HepG2 (cell line): ENCODE data around the gene GRM4. TPM values are rescaled to one million over a fixed set of nuclear protein-coding genes. Genes with fewer than 3 reads are reported as not detected.

Experiments used
- ATAC-seq: fragments of 200-7000 bp; cut with Tn5 transposase; 3 replicates; pipeline ENCODE4 v1.9.1; 2020; ENCODE audit warnings: mild to moderate bottlenecking, moderate library complexity
- BruUV-seq: library from RNA; stranded (reverse); fragments of 400-500 nt; replicated peaks from 2 replicates; lab custom pipeline; 2021; lab: Mats Ljungman, UMichigan
- CTCF ChIA-PET: fragments of 300-600 bp; formaldehyde crosslinking; extraction: SDS; loops from one replicate; lab custom pipeline; 2021; ENCODE audit warnings: low total read pairs, inconsistent platforms, low intra/inter-chr PET ratio; lab: Yijun Ruan, JAX
- POLR2A ChIA-PET: fragments of 350-600 bp; sonication (Branson Sonifier 250); formaldehyde crosslinking; loops from one replicate; lab custom pipeline; 2020; ENCODE audit warnings: antibody characterized with exemption, inconsistent platforms; lab: Yijun Ruan, JAX
- DNase-seq: peaks from one replicate; pipeline ENCODE4 v3.0.0-alpha.2; 2015; ENCODE audit warnings: low spot score
- FAIRE-seq: peaks from 3 replicates; lab custom pipeline; 2011; peaks lifted over from hg19 to GRCh38; lab: Jason Lieb, UNC
- H2AFZ ChIP-seq: one replicate; pipeline ENCODE4 v1.6.1; 2011; ENCODE audit warnings: low read length, inconsistent platforms
- H3K27ac ChIP-seq: fragments of 300-600 bp; 3 replicates; pipeline ENCODE4 v1.8.0; 2011; ENCODE audit warnings: mixed run types, mild to moderate bottlenecking, mixed read lengths, low read length, inconsistent platforms; ENCODE audit not compliant: insufficient read depth; ENCODE audit errors: extremely low read length
- H3K27me3 ChIP-seq, 2 experiments: fragments of 200-600 bp in 1 of 2; 2 replicates in 1 of 2; 3 replicates in 1 of 2; pipeline versions ENCODE4 v1.6.0 to v1.8.0; 2011; ENCODE audit warnings: low read length in 2 of 2, mild to moderate bottlenecking in 2 of 2, moderate library complexity in 2 of 2, inconsistent platforms in 1 of 2; ENCODE audit not compliant: insufficient read depth in 2 of 2, control insufficient read depth in 1 of 2
- H3K36me3 ChIP-seq, 2 experiments: fragments of 200-600 bp in 1 of 2; replicated peaks in 1 of 2; 2 replicates in 1 of 2; 3 replicates in 1 of 2; pipeline versions ENCODE4 v1.5.1 to v1.8.0; 2011; ENCODE audit warnings: low read length in 2 of 2, inconsistent platforms in 1 of 2; ENCODE audit not compliant: insufficient read depth in 2 of 2, control insufficient read depth in 1 of 2
- H3K4me1 ChIP-seq: 2 replicates; pipeline ENCODE4 v1.5.1; 2012; ENCODE audit warnings: low read length, inconsistent platforms; ENCODE audit not compliant: insufficient read depth
- H3K4me2 ChIP-seq: 2 replicates; pipeline ENCODE4 v1.6.0; 2011; ENCODE audit warnings: low read depth, low read length, inconsistent platforms
- H3K4me3 ChIP-seq, 3 experiments: fragments of 200-600 bp in 1 of 3; sonication (generic), shearing (Covaris generic) in 1 of 3; replicated peaks in 1 of 3; 2 replicates each; pipeline ENCODE4 v1.5.1; 2011 to 2016; ENCODE audit warnings: low read length in 3 of 3, inconsistent platforms in 2 of 3, low read depth in 2 of 3, mild to moderate bottlenecking in 2 of 3, control low read depth in 1 of 3, mixed read lengths in 1 of 3; ENCODE audit not compliant: insufficient read depth in 1 of 3
- H3K79me2 ChIP-seq: one replicate; pipeline ENCODE4 v1.6.1; 2011; ENCODE audit warnings: low read length, inconsistent platforms; ENCODE audit not compliant: insufficient read depth
- H3K9ac ChIP-seq: 2 replicates; pipeline ENCODE4 v1.6.0; 2011; ENCODE audit warnings: mild to moderate bottlenecking, low read depth, low read length, inconsistent platforms; ENCODE audit not compliant: insufficient read depth
- H3K9me3 ChIP-seq: 2 replicates; pipeline ENCODE4 v1.5.1; 2012; ENCODE audit warnings: mild to moderate bottlenecking, low read length
- H4K20me1 ChIP-seq: 2 replicates; pipeline ENCODE4 v1.6.0; 2011; ENCODE audit warnings: inconsistent platforms, mild to moderate bottlenecking, low read length, moderate library complexity; ENCODE audit not compliant: insufficient read depth
- CENPT ChIP-seq: sonication (generic); formaldehyde crosslinking; IDR thresholded peaks from 2 replicates; pipeline ENCODE4 v1.8.0; 2022; ENCODE audit warnings: low read depth, mild to moderate bottlenecking, moderate library complexity, missing genetic modification reagents
- ETV5 ChIP-seq: IDR thresholded peaks from 2 replicates; pipeline ENCODE4 v1.6.1; 2018; ENCODE audit warnings: missing biosample characterization, missing genetic modification reagents, inconsistent platforms, borderline replicate concordance
- HMG20A ChIP-seq: IDR thresholded peaks from 2 replicates; pipeline ENCODE4 v1.6.1; 2016; ENCODE audit warnings: borderline replicate concordance
- HMGA1 ChIP-seq: sonication (generic); formaldehyde crosslinking; conservative IDR thresholded peaks from 2 replicates; pipeline ENCODE4 v1.4.0; 2020; ENCODE audit warnings: missing genetic modification reagents
- MYNN ChIP-seq: sonication (generic); formaldehyde crosslinking; IDR thresholded peaks from 2 replicates; pipeline ENCODE4 v1.4.0; 2020; ENCODE audit warnings: mild to moderate bottlenecking, low read depth, missing genetic modification reagents
- PCBP1 ChIP-seq: fragments of 200-400 bp; formaldehyde crosslinking; IDR thresholded peaks from 2 replicates; pipeline ENCODE4 v1.6.1; 2017; ENCODE audit warnings: mild to moderate bottlenecking, low read depth, low read length, borderline replicate concordance
- SALL1 ChIP-seq: sonication (generic); formaldehyde crosslinking; IDR thresholded peaks from 2 replicates; pipeline ENCODE4 v1.8.0; 2022; ENCODE audit warnings: mild to moderate bottlenecking, missing genetic modification reagents
- SSRP1 ChIP-seq: IDR thresholded peaks from 2 replicates; pipeline ENCODE4 v1.6.1; 2016; ENCODE audit warnings: control low read depth
- ZFP62 ChIP-seq: sonication (generic); formaldehyde crosslinking; IDR thresholded peaks from 2 replicates; pipeline ENCODE4 v1.4.0; 2020; ENCODE audit warnings: missing genetic modification reagents
- ZMYM2 ChIP-seq: sonication (generic); formaldehyde crosslinking; IDR thresholded peaks from 2 replicates; pipeline ENCODE4 v1.8.0; 2022; ENCODE audit warnings: mild to moderate bottlenecking, missing genetic modification reagents
- ZNF407 ChIP-seq: sonication (generic); formaldehyde crosslinking; IDR thresholded peaks from one replicate; pipeline ENCODE4 v1.5.1; 2020; ENCODE audit warnings: mild to moderate bottlenecking, missing genetic modification reagents; ENCODE audit errors: not compliant biosample characterization
- ZNF775 ChIP-seq: sonication (generic); formaldehyde crosslinking; IDR thresholded peaks from 2 replicates; pipeline ENCODE4 v1.4.0; 2020; ENCODE audit warnings: missing genetic modification reagents, mild to moderate bottlenecking, moderate library complexity, borderline replicate concordance
- WGBS: methylation state at CpG from one replicate; pipeline ENCODE4 v1.1.6; 2017; ENCODE audit warnings: low lambda C conversion rate; 5-methylcytosine and 5-hydroxymethylcytosine counted together
- in situ Hi-C: cut with HindIII; loops from 2 replicates; pipeline ENCODE4 v1.10.0; 2017; ENCODE audit warnings: low pct_unique_long_range_greater_than_20kb; ENCODE audit not compliant: extremely low pct_ligation_motif_present
- intact Hi-C: fragments of 100-400 bp; cut with micrococcal nuclease; formaldehyde crosslinking; loops from one replicate; pipeline ENCODE4 v1.10.0; 2022; ENCODE audit not compliant: unreplicated experiment
- polyA plus RNA-seq, 8 experiments: library from polyadenylated mRNA; depleted of rRNA in 3 of 8; stranded (reverse) in 7 of 8; unstranded in 1 of 8; fragments of >200 nt; fragmentation: Illumina TruSeq in 4 of 8; extraction: Trizol in 4 of 8; gene quantifications; 2 replicates each; pipeline versions ENCODE4 v1.2.1 to v1.2.3, GENCODE V29; 2011 to 2016; ENCODE audit warnings: low read depth in 4 of 8, missing spikeins in 1 of 8, mixed read lengths in 1 of 8; ENCODE audit not compliant: insufficient read depth in 1 of 8
- total RNA-seq, 5 experiments: library from RNA; depleted of rRNA; stranded (reverse); fragments of >200 nt; fragmentation: Illumina TruSeq; extraction: Trizol; gene quantifications; 2 replicates each; pipeline ENCODE4 v1.2.3, GENCODE V29; 2016; ENCODE audit warnings: low read depth in 1 of 5
- TF ChIP-seq, protein P1 (sequence below): IDR thresholded peaks from 2 replicates; pipeline ENCODE4 v1.6.1; 2016; ENCODE audit warnings: low read depth, borderline replicate concordance
- TF ChIP-seq, protein P2 (sequence below): IDR thresholded peaks from 2 replicates; pipeline ENCODE4 v1.4.0; 2020; ENCODE audit warnings: mild to moderate bottlenecking, missing genetic modification reagents

The GRM4 gene
- total and polyA plus RNA-seq, 2 of the 13 experiments (the other 11 are each of a cell fraction or from before 2014, with no cell fraction given): not detected

DNA sequence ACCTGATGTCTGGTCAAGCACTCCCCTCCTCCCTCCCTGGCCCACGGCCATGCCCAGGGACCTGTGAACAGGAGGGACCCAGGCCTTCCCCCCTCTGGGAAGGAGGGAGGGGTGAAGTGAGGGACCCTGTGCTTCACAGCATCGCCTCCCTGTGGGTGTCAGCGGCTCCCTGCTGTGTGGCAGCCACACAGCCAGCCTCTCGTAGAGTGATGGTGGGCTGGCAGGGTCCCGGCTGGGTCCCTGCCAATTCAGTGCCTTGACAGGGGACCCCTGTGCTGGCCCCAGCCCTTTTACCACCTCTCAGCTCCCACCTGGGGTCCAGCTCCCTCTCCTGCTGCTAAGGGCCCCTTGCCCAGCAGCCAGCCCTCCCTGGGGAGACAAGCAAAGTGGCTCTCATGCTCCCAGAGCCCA lies 31.3 kb upstream of the GRM4 start:
- CTCF ChIA-PET: no interaction called here
- Histone ChIP-seq H3K4me2 (no peak overlapping the region), H3K27ac (no peak overlapping the region), H2AFZ (no peak overlapping the region), H3K9me3 (no peaks in the 10 kb centered on the region), H3K36me3 (no peaks in the 10 kb centered on the region), H3K27me3 (peaks cover 5 to 20% of the 10 kb centered on the region in 2 experiments; a peak in 3 of 5 replicates), H3K79me2 (no peaks in the 10 kb centered on the region), H3K4me1 (no peaks in the 10 kb centered on the region), H4K20me1 (no peaks in the 10 kb centered on the region), H3K9ac (no peak overlapping the region), H3K4me3 (no peak overlapping the region)
- intact Hi-C loops (no loop called here), in situ Hi-C loops (no loop called here)
- FAIRE-seq: no peak
- no TSS peak for BruUV-seq
- no peak for ATAC-seq
- POLR2A ChIA-PET: no interaction called here
- WGBS: 35% methylated on average over 5 of the region's 5 CpGs
- TF ChIP-seq, protein P1, sequence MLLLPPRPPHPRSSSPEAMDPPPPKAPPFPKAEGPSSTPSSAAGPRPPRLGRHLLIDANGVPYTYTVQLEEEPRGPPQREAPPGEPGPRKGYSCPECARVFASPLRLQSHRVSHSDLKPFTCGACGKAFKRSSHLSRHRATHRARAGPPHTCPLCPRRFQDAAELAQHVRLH (CRISPR knock-in tag): no peak
- no peak for TF ChIP-seq SALL1
- no peak for TF ChIP-seq ZNF775 (CRISPR knock-in tag)
- no peak for TF ChIP-seq PCBP1
- no peak for TF ChIP-seq ZFP62
- no peak for TF ChIP-seq ZNF407
- no peak for TF ChIP-seq MYNN (CRISPR knock-in tag)
- TF ChIP-seq HMG20A (CRISPR knock-in tag): no peak
- TF ChIP-seq SSRP1 (CRISPR knock-in tag): no peak
- no peak for TF ChIP-seq ZMYM2 (CRISPR knock-in tag)
- no peak for TF ChIP-seq ETV5 (CRISPR knock-in tag)
- TF ChIP-seq, protein P2, sequence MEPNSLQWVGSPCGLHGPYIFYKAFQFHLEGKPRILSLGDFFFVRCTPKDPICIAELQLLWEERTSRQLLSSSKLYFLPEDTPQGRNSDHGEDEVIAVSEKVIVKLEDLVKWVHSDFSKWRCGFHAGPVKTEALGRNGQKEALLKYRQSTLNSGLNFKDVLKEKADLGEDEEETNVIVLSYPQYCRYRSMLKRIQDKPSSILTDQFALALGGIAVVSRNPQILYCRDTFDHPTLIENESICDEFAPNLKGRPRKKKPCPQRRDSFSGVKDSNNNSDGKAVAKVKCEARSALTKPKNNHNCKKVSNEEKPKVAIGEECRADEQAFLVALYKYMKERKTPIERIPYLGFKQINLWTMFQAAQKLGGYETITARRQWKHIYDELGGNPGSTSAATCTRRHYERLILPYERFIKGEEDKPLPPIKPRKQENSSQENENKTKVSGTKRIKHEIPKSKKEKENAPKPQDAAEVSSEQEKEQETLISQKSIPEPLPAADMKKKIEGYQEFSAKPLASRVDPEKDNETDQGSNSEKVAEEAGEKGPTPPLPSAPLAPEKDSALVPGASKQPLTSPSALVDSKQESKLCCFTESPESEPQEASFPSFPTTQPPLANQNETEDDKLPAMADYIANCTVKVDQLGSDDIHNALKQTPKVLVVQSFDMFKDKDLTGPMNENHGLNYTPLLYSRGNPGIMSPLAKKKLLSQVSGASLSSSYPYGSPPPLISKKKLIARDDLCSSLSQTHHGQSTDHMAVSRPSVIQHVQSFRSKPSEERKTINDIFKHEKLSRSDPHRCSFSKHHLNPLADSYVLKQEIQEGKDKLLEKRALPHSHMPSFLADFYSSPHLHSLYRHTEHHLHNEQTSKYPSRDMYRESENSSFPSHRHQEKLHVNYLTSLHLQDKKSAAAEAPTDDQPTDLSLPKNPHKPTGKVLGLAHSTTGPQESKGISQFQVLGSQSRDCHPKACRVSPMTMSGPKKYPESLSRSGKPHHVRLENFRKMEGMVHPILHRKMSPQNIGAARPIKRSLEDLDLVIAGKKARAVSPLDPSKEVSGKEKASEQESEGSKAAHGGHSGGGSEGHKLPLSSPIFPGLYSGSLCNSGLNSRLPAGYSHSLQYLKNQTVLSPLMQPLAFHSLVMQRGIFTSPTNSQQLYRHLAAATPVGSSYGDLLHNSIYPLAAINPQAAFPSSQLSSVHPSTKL (CRISPR knock-in tag): no peak
- no peak for TF ChIP-seq HMGA1 (CRISPR knock-in tag)
- no peak for TF ChIP-seq CENPT
- DNase-seq: no peak
